DMS114 treated with DMSO at 0.1 percent for 48 hours (cell line): Measurements from ENCODE around the gene GNA15.

Experiments
- DNase-seq: peaks from one replicate; lab custom pipeline; 2025; ENCODE audit not compliant: unreplicated experiment; lab: John Stamatoyannopoulos, UW

GNA15 gene

GRCh38 chr19:3203805-3204645, 68.2 kb downstream of the GNA15 start:
- no peak for DNase-seq

GRCh38 chr19:3204646-3205275, 68.9 kb downstream of the GNA15 start:
- DNase-seq, result no peak

- no peak for DNase-seq
These were observed 70.6 kb downstream of the GNA15 start for GRCh38 chr19:3206216-3206953.

- no peak for DNase-seq
These were observed 71.8 kb downstream of the GNA15 start for GRCh38 chr19:3207461-3208242.

GRCh38 chr19:3208317-3209207, 72.7 kb downstream of the GNA15 start:
- no peak for DNase-seq

- no peak for DNase-seq
These were observed 74.6 kb downstream of the GNA15 start for GRCh38 chr19:3210347-3211017.

- DNase-seq, result no peak
These were observed 75.4 kb downstream of the GNA15 start for GRCh38 chr19:3211191-3211590.

GRCh38 chr19:3213159-3213558, 77.3 kb downstream of the GNA15 start:
- no peak for DNase-seq
